ENCODE data around the gene DEFB124. TPM values are rescaled to one million over a fixed set of nuclear protein-coding genes. Genes with fewer than 3 reads are reported as not detected.
"Not testable (repeated sequence)": the region's sequence is repeated elsewhere in the genome, so short reads cannot be mapped to it uniquely, and the experiment has no call there.

Gene DEFB124
- total and polyA plus RNA-seq, 4 donors, result 0.18 TPM; not detected in 3

- Histone ChIP-seq H3K27ac (ENCODE audit: low read depth in 1 of 2, low read length in 1 of 2) (no peak overlapping the region), H3K4me1 (ENCODE audit: control insufficient read depth in 5 of 5, insufficient read depth in 5 of 5, low read length in 5 of 5) (peaks cover 0 to 16% (median 3%) of the 10 kb centered on the region in 5 donors), H3K36me3 (ENCODE audit: control insufficient read depth in 4 of 4, insufficient read depth in 4 of 4, low read length in 4 of 4) (no peaks in the 10 kb centered on the region), H3K9me3 (ENCODE audit: control insufficient read depth in 4 of 4, insufficient read depth in 3 of 4, low read length in 3 of 4) (peaks cover 0 to 4% (median 0%) of the 10 kb centered on the region in 4 donors), H3K4me3 (no peak overlapping the region), H3K9ac (ENCODE audit: insufficient read depth in 1 of 2, low read length in 2 of 2) (no peak overlapping the region), H3K27me3 (ENCODE audit: control insufficient read depth in 3 of 3, insufficient read depth in 3 of 3, low read length in 2 of 3) (peaks cover 0 to 10% (median 0%) of the 10 kb centered on the region in 3 donors)
- DNase-seq (no peak), ATAC-seq (ENCODE audit: insufficient read depth, low FRiP score) (no peak)
- TF ChIP-seq CTCF (IDR thresholded peaks at IDR 0.05; ENCODE audit: control extremely low read depth, extremely low read depth), result no peak
- WGBS, 2 donors, result 77 to 87% methylated on average over 5 of the region's 5 CpGs
Observed at GRCh38 chr20:31473331-31474096, 1.4 kb downstream of the DEFB124 start.

DNA sequence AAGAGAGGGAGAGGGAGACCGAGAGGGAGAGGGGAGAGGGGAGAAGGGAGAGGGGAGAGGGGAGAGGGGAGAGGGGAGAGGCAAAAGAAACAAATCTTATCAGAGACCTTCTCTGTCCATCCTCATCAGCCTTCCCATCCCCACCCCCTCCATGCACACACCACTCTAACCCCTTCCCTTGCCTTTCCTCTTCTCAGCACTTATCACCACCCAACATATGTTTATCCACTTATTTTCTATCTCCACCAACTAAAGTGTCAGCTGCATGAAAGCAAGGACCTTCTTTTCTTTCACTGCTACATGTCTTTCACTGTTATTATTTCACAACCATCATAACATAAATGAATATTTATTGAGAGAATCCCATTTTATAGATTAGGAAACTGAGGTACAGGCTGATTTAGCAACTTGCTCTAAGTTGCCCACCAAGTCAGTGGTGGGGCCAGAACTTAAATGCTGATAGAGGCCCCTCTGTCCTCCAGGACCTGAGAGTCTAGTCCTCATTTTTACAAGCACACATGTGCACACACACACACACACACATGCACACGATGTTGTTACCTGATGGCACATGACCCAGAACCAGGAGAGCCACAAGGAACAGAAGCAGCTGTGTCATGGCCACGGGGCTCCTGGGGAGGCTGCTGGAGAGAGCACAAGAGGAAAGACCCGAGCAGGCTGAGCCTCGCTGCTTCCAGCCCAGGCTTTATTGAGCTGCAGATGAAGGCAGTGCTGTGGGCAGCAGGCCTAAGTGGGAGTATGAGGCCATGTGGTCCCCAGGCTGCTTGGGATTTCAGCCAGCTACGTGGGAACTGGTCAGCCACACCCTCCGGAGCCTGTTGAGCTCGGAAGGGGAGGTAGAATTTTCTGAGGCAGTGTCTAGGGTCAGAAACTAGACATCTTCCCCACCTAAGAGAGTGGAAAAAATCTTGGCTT is 2.3 kb downstream of the DEFB124 start:
- Histone ChIP-seq H3K9ac (ENCODE audit: insufficient read depth in 1 of 2, low read length in 2 of 2) (no peak overlapping the region), H3K4me3 (no peak overlapping the region), H3K27me3 (ENCODE audit: control insufficient read depth in 3 of 3, insufficient read depth in 3 of 3, low read length in 2 of 3) (peaks cover 0 to 10% (median 0%) of the 10 kb centered on the region in 3 donors), H3K4me1 (ENCODE audit: control insufficient read depth in 5 of 5, insufficient read depth in 5 of 5, low read length in 5 of 5) (peaks cover 0 to 16% (median 3%) of the 10 kb centered on the region in 5 donors), H3K9me3 (ENCODE audit: control insufficient read depth in 4 of 4, insufficient read depth in 3 of 4, low read length in 3 of 4) (peaks cover 0 to 4% (median 0%) of the 10 kb centered on the region in 4 donors), H3K27ac (ENCODE audit: low read depth in 1 of 2, low read length in 1 of 2) (no peak overlapping the region), H3K36me3 (ENCODE audit: control insufficient read depth in 4 of 4, insufficient read depth in 4 of 4, low read length in 4 of 4) (no peaks in the 10 kb centered on the region)
- no peak for TF ChIP-seq CTCF (IDR thresholded peaks at IDR 0.05; ENCODE audit: control extremely low read depth, extremely low read depth)
- ATAC-seq (ENCODE audit: insufficient read depth, low FRiP score) (no peak), DNase-seq (no peak)
- 64 to 70% methylated on average over 7 of the region's 8 CpGs for WGBS, 2 donors

- not testable (repeated sequence) for H3K4me1 ChIP-seq (ENCODE audit: control insufficient read depth in 5 of 5, insufficient read depth in 5 of 5, low read length in 5 of 5); H3K4me3 ChIP-seq; H3K9me3 ChIP-seq (ENCODE audit: control insufficient read depth in 4 of 4, insufficient read depth in 3 of 4, low read length in 3 of 4); DNase-seq; H3K27me3 ChIP-seq (ENCODE audit: control insufficient read depth in 3 of 3, insufficient read depth in 3 of 3, low read length in 2 of 3); ATAC-seq (ENCODE audit: insufficient read depth, low FRiP score); H3K36me3 ChIP-seq (ENCODE audit: control insufficient read depth in 4 of 4, insufficient read depth in 4 of 4, low read length in 4 of 4); H3K9ac ChIP-seq (ENCODE audit: insufficient read depth in 1 of 2, low read length in 2 of 2); H3K27ac ChIP-seq (ENCODE audit: low read depth in 1 of 2, low read length in 1 of 2)
- 93% methylated on average over 29 of the region's 33 CpGs; no CpG with 5 or more reads in 1 of the 2 donors for WGBS, 2 donors
Observed at GRCh38 chr20:31470946-31471345, 4.0 kb downstream of the DEFB124 start.

- DNase-seq, result no peak
- peaks cover 0 to 1% (median 0%) of the 10 kb centered on the region in 4 donors for H3K9me3 ChIP-seq (ENCODE audit: control insufficient read depth in 4 of 4, insufficient read depth in 3 of 4, low read length in 3 of 4)
- H3K27ac ChIP-seq (ENCODE audit: low read depth in 1 of 2, low read length in 1 of 2), result no peak overlapping the region
- no peak for TF ChIP-seq CTCF (IDR thresholded peaks at IDR 0.05; ENCODE audit: control extremely low read depth, extremely low read depth)
- no peaks in the 10 kb centered on the region for H3K4me1 ChIP-seq (ENCODE audit: control insufficient read depth in 5 of 5, insufficient read depth in 5 of 5, low read length in 5 of 5)
- no peak overlapping the region for H3K4me3 ChIP-seq
- H3K9ac ChIP-seq (ENCODE audit: insufficient read depth in 1 of 2, low read length in 2 of 2), result no peak overlapping the region
- no peak for ATAC-seq (ENCODE audit: insufficient read depth, low FRiP score)
- no peaks in the 10 kb centered on the region for H3K36me3 ChIP-seq (ENCODE audit: control insufficient read depth in 4 of 4, insufficient read depth in 4 of 4, low read length in 4 of 4)
- H3K27me3 ChIP-seq (ENCODE audit: control insufficient read depth in 3 of 3, insufficient read depth in 3 of 3, low read length in 2 of 3), result no peaks in the 10 kb centered on the region
- WGBS, 2 donors, result 95 to 96% methylated on average over 1 of the region's 1 CpG
Observed at GRCh38 chr20:31454361-31454760, 20.6 kb downstream of the DEFB124 start.
